ENCODE results near the gene JAZF1.

Gene JAZF1

GRCh38 chr7:27930910-27931476 lies 249.6 kb downstream of the JAZF1 start:
- TF ChIP-seq TAF1 (IDR thresholded peaks at IDR 0.05; ENCODE audit: borderline replicate concordance, insufficient read depth, low read length) (no peak), SIN3A (IDR thresholded peaks at IDR 0.05; ENCODE audit: borderline replicate concordance, insufficient read depth, low read length) (no peak), FOXP2 (optimal IDR thresholded peaks at IDR 0.05; ENCODE audit: borderline replicate concordance, extremely low read depth, extremely low read length, insufficient read depth) (no peak), POLR2AphosphoS5 (IDR thresholded peaks at IDR 0.05; ENCODE audit: low read depth, low read length) (no peak)
- TF ChIP-seq, protein P1, sequence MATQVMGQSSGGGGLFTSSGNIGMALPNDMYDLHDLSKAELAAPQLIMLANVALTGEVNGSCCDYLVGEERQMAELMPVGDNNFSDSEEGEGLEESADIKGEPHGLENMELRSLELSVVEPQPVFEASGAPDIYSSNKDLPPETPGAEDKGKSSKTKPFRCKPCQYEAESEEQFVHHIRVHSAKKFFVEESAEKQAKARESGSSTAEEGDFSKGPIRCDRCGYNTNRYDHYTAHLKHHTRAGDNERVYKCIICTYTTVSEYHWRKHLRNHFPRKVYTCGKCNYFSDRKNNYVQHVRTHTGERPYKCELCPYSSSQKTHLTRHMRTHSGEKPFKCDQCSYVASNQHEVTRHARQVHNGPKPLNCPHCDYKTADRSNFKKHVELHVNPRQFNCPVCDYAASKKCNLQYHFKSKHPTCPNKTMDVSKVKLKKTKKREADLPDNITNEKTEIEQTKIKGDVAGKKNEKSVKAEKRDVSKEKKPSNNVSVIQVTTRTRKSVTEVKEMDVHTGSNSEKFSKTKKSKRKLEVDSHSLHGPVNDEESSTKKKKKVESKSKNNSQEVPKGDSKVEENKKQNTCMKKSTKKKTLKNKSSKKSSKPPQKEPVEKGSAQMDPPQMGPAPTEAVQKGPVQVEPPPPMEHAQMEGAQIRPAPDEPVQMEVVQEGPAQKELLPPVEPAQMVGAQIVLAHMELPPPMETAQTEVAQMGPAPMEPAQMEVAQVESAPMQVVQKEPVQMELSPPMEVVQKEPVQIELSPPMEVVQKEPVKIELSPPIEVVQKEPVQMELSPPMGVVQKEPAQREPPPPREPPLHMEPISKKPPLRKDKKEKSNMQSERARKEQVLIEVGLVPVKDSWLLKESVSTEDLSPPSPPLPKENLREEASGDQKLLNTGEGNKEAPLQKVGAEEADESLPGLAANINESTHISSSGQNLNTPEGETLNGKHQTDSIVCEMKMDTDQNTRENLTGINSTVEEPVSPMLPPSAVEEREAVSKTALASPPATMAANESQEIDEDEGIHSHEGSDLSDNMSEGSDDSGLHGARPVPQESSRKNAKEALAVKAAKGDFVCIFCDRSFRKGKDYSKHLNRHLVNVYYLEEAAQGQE (IDR thresholded peaks at IDR 0.05; ENCODE audit: insufficient read depth in 1 of 2, low read depth in 2 of 2, low read length in 2 of 2), result no peak

DNA sequence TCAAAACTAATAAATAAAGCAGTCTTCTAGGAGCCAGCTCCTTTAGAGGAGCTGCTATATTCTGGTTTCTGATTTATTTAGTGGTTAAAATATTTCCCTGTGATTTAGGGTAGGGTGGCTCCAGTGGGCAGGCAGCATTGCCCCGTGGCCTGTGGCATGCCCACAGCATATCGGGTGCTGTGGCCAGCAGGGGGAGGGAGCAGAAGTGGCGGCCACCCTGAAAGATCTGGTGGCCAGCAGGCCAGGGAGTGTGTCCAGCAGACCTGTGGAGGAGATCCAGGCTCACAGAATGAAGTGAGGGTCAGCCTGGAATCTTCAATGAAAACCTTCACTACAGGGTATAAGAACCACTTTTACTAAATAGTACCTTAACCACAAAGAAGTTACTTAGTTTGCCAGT lies 251.5 kb downstream of the JAZF1 start:
- TF ChIP-seq SIN3A (IDR thresholded peaks at IDR 0.05; ENCODE audit: borderline replicate concordance, insufficient read depth, low read length), result no peak
- TF ChIP-seq POLR2AphosphoS5 (IDR thresholded peaks at IDR 0.05; ENCODE audit: low read depth, low read length), result no peak
- TF ChIP-seq, protein P1 (IDR thresholded peaks at IDR 0.05; ENCODE audit: insufficient read depth in 1 of 2, low read depth in 2 of 2, low read length in 2 of 2), result no peak
- no peak for TF ChIP-seq FOXP2 (optimal IDR thresholded peaks at IDR 0.05; ENCODE audit: borderline replicate concordance, extremely low read depth, extremely low read length, insufficient read depth)
- TF ChIP-seq TAF1 (IDR thresholded peaks at IDR 0.05; ENCODE audit: borderline replicate concordance, insufficient read depth, low read length), result no peak

DNA sequence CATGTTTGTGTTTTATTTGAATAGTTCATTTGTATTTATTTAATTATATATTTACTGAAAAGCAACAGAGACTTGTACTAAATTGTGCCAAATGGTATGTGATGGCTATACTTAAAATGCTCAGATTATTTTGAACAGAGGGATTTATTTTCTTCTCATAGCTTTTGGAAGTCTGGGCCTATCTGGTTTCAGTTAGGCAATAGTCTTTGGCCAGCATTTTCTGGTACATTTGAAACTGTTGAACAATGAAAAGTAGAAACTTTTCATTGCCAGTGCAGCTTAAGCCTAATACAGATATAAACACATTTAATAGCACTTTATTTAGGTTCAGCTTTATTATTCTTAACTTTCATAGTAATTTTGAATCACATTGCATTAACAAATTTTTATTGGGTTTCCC lies 252.6 kb downstream of the JAZF1 start:
- TF ChIP-seq, protein P1 (IDR thresholded peaks at IDR 0.05; ENCODE audit: insufficient read depth in 1 of 2, low read depth in 2 of 2, low read length in 2 of 2), result no peak
- TF ChIP-seq TAF1 (IDR thresholded peaks at IDR 0.05; ENCODE audit: borderline replicate concordance, insufficient read depth, low read length), result no peak
- no peak for TF ChIP-seq FOXP2 (optimal IDR thresholded peaks at IDR 0.05; ENCODE audit: borderline replicate concordance, extremely low read depth, extremely low read length, insufficient read depth)
- TF ChIP-seq POLR2AphosphoS5 (IDR thresholded peaks at IDR 0.05; ENCODE audit: low read depth, low read length), result no peak
- TF ChIP-seq SIN3A (IDR thresholded peaks at IDR 0.05; ENCODE audit: borderline replicate concordance, insufficient read depth, low read length), result no peak

- TF ChIP-seq FOXP2 (optimal IDR thresholded peaks at IDR 0.05; ENCODE audit: borderline replicate concordance, extremely low read depth, extremely low read length, insufficient read depth) (no peak), POLR2AphosphoS5 (IDR thresholded peaks at IDR 0.05; ENCODE audit: low read depth, low read length) (no peak), TAF1 (IDR thresholded peaks at IDR 0.05; ENCODE audit: borderline replicate concordance, insufficient read depth, low read length) (no peak), SIN3A (IDR thresholded peaks at IDR 0.05; ENCODE audit: borderline replicate concordance, insufficient read depth, low read length) (no peak)
- TF ChIP-seq, protein P1 (IDR thresholded peaks at IDR 0.05; ENCODE audit: insufficient read depth in 1 of 2, low read depth in 2 of 2, low read length in 2 of 2), result no peak
Measured at GRCh38 chr7:27925573-27926201, 254.9 kb downstream of the JAZF1 start.
